Stimulated activated CD8-positive, alpha-beta memory T cell treated with anti-CD3 and anti-CD28 coated beads, Interleukin-7, amount 100 ng/mL, for 4 hours (primary cell): ENCODE results near the gene KIF22.

Source experiments
- DNase-seq, 2 donors: peaks; one replicate each; pipeline ENCODE4 v3.0.0-alpha.2; 2020; ENCODE audit warnings: low read depth in 2 of 2

Gene KIF22

GRCh38 chr16:29804020-29804419 lies 13.5 kb downstream of the KIF22 start:
- no peak for DNase-seq

DNA sequence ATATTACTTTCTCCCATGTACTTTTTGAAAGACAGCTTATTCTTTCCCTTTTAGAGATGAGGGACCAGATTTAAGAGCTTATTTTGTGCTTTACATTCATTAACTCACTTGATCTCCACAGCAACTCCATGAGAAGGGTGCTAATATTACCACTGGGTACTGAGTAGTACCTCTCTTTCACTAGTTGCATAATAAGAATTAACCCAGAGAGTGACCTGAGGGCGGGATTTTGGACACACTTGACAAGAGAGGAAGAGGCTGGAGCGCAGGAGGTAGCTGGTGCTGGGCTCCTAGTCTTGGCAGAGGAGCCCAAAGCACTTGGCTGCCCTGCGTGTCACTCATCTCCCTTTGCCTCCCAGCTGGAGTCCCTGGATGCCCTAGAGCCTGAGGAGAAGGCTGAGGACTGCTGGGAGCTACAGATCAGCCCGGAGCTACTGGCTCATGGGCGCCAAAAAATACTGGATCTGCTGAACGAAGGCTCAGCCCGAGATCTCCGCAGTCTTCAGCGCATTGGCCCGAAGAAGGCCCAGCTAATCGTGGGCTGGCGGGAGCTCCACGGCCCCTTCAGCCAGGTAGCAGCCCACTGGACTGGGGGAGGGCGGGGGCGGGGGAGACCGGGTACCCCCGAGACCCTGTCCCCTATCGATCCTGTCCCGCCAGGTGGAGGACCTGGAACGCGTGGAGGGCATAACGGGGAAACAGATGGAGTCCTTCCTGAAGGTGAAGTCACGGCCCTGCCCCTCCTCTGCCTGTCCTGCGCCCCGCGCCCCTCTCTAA lies 14.1 kb downstream of the KIF22 start:
- DNase-seq, result no peak

DNA sequence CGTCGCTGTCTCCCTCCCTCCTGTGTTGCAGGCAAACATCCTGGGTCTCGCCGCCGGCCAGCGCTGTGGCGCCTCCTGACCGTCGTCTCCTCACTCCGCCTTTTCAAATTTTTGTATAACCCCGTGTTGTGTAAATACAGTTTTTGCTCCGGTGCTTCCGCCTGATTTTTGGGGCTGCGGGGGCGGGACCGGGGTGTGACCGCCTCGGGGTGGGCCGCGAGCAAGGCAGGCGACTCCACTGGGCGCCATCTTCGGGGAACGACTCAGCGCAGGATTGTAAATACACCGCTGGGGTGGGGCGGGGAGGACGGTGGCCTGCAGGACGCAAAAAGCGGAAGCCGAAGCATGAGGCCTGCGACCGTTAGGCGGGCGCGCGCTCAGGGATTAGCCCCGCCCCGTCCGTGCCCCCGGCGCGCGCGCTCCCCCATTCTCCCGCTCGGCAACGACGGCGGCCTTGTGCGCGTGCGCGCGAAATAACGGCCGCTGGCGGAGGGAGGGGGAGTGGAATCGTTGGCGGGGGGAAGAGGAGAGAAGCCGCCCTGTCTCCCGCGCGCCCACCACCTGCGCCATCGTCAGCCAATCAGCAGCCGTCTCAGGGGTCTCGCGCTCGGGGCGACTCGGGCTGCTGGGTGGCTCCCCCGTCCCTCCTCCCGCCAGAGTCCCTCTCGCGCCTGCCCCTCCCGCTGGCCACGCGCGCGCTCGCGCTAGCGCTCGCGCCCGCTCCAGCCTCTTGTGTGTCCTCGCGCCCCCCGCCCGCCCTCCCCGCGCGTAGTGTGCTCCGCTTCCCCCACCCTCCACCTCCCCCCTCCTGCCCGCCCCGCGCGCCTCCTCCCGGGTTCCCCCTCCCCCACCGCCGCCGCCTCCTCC lies 14.9 kb downstream of the KIF22 start:
- peak; percentile 97 for DNase-seq

- DNase-seq, result peak in 1 of 2 donors; percentile 78
Observed at GRCh38 chr16:29806099-29806579, 15.6 kb downstream of the KIF22 start, which contains the start of gene MAZ. Gene MAZ (plus strand): TSS chr16:29806529. CDS start chr16:29806702, 173 bp downstream.

DNA sequence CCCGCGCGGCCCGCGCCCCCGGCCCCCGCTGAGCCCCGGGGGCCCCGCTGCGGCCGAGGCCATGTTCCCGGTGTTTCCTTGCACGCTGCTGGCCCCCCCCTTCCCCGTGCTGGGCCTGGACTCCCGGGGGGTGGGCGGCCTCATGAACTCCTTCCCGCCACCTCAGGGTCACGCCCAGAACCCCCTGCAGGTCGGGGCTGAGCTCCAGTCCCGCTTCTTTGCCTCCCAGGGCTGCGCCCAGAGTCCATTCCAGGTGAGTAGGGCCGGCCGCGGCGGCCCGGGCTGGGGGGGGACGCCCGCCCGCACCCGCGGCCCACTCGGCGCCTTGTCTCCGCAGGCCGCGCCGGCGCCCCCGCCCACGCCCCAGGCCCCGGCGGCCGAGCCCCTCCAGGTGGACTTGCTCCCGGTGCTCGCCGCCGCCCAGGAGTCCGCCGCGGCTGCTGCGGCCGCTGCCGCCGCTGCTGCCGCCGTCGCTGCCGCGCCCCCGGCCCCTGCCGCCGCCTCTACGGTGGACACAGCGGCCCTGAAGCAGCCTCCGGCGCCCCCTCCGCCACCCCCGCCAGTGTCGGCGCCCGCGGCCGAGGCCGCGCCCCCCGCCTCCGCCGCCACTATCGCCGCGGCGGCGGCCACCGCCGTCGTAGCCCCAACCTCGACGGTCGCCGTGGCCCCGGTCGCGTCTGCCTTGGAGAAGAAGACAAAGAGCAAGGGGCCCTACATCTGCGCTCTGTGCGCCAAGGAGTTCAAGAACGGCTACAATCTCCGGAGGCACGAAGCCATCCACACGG lies 16.3 kb downstream of the KIF22 start:
- peak in 1 of 2 donors; percentile 51 for DNase-seq

- peak; percentile 87 to 88 for DNase-seq
Observed at GRCh38 chr16:29807426-29808218, 17.1 kb downstream of the KIF22 start.

GRCh38 chr16:29808219-29808900 lies 17.8 kb downstream of the KIF22 start:
- no peak for DNase-seq

DNA sequence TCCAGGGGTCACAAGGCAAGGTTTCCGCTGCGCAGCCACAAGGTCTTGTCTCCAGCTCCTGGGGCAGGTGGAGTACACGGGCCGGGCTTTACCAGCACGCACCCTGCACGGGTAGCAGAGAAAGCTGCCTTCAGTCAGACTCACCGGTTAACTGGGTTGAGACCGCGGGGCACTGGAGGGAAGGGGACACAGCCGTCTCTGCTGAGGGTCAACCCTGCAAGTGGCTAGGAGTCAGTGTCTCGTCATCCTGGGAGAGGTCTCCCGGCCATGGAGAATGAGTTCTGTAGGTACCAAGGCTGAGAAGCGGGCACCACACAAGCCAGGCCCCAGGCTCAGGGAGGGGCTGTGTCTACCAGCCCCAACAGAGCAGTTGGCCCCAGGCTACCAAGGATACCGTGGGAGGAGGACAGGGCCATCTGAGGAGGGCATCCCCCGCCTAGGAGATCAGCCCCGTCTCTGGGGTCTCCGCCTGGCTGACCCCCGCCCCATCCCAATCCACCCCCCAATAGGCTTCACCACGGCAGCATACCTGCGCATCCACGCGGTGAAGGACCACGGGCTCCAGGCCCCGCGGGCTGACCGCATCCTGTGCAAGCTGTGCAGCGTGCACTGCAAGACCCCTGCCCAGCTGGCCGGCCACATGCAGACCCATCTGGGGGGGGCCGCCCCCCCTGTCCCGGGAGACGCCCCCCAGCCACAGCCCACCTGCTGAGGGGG lies 18.6 kb downstream of the KIF22 start:
- DNase-seq, result no peak

DNA sequence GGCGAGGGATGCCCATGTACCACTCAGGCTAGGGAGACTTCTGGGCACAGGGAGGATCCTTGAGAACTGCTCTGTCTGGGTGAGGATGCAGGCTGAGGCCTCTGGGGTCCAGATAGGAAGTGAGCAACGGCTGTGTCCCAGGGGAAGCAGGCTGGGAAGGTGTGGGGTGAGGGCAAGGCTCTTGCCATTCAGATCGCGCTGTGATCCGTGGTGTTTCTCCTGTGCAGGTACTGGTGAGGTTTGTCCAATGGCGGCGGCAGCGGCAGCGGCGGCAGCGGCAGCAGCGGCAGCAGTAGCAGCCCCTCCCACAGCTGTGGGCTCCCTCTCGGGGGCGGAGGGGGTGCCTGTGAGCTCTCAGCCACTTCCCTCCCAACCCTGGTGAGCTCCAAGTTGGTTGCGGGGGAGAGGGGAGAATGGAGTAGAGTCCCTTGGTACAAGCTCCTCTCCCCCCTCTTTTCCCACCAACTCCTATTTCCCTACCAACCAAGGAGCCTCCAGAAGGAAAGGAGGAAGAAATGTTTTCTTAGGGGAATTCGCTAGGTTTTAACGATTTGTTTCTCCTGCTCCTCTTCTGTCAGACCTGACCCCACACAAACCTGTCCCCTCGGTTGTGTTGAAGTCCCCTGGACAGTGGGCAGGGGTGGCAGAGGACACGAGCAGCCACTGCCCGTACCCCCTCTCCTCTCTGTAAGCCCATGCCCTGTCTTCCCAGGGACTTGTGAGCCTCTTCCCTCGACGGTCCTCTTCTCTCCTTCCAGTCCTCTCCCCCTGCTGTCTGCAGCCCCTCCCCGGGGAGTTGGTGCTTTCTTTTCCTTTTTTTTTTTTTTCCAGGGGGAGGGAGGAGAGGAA lies 19.5 kb downstream of the KIF22 start:
- peak in 1 of 2 donors; percentile 57 for DNase-seq

DNA sequence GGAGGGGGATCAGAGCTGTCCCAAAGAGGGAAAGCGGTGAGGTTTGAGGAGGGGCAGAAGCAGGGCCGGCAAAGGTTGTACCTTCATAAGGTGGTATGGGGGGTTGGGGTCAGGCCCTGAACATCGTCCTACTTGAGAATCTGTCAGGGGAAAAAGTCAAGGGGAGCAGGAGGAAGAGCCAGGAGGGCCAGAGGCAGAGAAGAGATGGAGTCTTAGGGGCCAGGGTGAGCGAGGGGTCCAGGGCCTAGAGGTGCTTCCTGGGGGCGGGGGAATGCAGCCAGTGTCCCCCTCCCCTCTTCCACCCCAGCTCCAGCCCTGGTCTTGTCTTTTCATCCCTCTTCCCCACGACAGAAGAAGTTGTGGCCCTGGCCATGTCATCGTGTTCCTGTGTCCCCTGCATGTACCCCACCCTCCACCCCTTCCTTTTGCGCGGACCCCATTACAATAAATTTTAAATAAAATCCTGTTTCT lies 20.2 kb downstream of the KIF22 start:
- DNase-seq, result no peak

DNA sequence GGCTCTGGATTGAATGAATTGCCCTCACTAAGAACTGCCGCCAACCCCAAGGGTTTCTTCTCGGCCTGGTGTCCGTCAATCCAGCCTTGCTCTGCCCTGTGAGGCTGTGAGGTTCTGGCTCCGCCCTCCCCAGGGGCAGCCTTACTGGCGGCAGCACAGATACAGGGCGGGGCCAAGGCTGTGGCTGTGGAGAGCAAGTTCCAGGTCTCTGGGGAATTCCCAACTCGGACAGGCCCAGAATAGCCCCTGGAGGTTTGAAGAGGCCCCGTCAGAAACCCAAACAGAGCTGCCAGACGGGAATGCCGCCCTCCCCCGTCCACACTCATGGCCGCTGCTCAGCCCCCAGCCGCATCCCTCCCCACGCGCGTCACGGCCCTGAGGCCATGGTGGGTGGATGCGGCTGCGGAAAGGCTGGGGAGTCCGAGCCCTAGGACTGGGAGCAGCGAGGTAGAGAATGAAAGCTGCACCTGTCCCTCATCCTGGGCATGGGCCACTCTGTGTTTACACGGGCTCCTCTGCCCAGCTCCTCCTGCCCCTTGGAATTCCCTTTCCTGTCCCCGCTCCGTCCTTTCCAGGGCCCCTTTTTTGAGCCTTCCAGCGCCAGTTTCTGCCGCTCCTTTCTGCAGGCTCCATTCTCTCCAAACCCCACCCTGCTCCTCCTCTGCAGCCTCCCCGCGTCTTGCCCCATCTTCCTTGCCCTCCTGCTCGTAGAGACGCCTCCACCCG lies 20.8 kb downstream of the KIF22 start:
- DNase-seq, result peak in 1 of 2 donors; percentile 67

DNA sequence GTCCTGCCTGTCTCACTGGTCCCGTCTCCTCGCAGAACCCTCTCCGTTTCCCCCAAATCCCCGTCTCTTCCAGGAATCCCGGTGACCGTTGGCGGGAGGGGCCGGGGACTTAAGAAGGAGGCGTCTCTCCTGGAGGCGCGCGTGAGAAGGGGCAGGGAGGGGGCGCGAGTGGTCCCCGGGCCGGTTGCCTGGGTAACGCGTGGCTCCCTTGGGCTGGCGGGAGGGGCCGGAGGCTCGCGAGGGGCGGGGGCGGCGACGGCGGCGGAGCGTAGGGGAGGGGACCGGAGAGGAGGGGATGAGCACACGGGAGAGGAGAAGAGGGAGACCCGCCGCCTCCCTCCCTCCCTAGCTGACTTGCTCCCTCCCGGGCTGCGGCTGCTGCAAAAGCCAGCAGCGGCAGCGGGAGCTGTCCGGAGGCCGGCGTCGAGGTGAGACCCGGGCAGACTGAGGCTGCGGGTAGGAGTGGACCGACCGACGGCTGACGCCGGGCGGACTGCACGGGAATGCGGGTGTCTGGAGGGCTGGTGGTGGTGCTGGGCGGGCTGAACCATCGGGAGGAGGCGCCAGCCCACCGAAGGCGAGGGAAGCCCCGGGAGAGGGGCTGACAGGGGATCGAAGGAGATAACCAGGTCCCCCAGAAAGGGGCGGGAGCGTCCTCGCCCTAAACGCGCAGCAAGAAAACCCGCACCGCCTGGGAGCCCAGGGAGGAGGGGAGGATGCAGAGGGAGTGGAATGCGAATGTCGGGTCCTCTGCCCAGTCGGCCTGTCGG lies 21.5 kb downstream of the KIF22 start, which contains the start of gene PRRT2:
PRRT2 (plus strand) TSS at position 298 of the 770 bp plus-strand sequence. CDS start 862 bp downstream, outside the sequence.
- peak in 1 of 2 donors; percentile 45 for DNase-seq

DNA sequence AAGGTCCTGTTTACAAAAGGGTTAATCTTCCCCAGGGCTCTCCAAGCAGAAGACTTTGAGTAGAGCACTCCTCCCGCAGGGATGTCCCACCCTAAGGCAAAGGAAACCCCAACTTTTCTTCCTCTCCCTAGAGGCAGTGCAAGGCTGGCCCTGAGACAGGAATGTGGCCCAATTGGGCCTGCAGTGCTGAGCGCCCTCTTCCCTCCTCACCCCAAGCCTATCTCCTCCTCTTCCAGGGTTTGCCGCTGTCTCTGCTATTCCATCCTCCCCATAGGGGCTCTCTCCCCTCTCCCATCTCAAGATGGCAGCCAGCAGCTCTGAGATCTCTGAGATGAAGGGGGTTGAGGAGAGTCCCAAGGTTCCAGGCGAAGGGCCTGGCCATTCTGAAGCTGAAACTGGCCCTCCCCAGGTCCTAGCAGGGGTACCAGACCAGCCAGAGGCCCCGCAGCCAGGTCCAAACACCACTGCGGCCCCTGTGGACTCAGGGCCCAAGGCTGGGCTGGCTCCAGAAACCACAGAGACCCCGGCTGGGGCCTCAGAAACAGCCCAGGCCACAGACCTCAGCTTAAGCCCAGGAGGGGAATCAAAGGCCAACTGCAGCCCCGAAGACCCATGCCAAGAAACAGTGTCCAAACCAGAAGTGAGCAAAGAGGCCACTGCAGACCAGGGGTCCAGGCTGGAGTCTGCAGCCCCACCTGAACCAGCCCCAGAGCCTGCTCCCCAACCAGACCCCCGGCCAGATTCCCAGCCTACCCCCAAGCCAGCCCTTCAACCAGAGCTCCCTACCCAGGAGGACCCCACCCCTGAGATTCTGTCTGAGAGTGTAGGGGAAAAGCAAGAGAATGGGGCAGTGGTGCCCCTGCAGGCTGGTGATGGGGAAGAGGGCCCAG lies 22.4 kb downstream of the KIF22 start:
- no peak for DNase-seq

DNA sequence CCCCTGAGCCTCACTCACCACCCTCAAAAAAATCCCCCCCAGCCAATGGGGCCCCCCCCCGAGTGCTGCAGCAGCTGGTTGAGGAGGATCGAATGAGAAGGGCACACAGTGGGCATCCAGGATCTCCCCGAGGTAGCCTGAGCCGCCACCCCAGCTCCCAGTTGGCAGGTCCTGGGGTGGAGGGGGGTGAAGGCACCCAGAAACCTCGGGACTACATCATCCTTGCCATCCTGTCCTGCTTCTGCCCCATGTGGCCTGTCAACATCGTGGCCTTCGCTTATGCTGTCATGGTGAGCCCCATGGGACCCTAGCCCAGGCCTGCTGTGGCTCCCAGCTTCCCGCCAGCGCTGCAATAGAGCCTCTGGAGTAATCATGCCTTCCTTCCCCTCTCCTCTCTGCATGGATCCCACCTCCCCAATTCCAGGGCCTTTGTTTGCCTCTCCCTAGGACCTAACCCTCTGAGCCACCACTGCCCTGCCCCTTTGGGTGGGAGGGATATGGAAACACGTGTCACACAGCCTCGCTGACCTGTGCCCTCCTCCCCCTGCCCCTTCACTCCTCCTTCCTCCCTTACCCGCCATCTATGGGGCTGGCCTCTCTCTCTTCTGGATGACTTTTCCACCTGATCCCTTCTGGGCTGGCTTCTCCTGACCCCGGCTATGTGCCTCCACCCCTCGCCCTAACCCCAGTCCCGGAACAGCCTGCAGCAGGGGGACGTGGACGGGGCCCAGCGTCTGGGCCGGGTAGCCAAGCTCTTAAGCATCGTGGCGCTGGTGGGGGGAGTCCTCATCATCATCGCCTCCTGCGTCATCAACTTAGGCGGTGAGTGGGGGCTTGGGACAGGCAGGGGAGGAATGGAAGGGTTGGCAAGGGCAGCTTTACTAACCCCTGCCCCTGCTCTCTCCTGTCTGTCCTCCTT lies 23.4 kb downstream of the KIF22 start:
- no peak for DNase-seq

- DNase-seq, result no peak
Observed at GRCh38 chr16:29814592-29814991, 24.0 kb downstream of the KIF22 start.
